Measurements from ENCODE around the gene PIAS4.

Gene PIAS4

DNA sequence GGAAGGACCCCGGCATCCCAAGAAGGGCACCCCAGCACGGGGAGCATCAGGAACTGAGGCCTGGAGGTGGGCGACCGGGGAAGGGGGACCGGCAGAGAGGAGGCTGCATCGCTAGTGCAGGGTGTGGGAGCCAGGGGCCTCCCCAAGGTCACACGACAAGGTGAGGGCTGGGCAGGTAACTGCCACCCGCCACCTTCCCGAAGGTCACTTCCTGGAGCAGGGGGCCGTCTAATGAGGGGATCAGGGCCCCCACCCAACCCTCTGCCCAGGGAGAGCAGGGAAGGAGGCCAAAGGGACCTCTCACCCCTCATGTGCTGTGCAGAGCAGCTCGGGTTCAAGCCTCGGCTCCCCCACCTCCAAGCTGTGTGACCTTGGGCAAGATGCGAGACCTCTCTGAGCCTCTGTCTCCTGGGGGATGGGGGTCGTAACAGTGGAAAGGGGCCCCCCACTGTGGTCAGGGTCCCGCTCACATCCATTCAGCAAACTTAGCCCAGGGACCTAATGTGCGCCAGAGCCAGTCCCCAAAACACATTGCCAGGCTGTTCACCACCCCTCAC is 53.2 kb downstream of the PIAS4 start:
- no peak for DNase-seq

- no peak for DNase-seq
Measured at GRCh38 chr19:4061178-4061682, 53.7 kb downstream of the PIAS4 start.

DNA sequence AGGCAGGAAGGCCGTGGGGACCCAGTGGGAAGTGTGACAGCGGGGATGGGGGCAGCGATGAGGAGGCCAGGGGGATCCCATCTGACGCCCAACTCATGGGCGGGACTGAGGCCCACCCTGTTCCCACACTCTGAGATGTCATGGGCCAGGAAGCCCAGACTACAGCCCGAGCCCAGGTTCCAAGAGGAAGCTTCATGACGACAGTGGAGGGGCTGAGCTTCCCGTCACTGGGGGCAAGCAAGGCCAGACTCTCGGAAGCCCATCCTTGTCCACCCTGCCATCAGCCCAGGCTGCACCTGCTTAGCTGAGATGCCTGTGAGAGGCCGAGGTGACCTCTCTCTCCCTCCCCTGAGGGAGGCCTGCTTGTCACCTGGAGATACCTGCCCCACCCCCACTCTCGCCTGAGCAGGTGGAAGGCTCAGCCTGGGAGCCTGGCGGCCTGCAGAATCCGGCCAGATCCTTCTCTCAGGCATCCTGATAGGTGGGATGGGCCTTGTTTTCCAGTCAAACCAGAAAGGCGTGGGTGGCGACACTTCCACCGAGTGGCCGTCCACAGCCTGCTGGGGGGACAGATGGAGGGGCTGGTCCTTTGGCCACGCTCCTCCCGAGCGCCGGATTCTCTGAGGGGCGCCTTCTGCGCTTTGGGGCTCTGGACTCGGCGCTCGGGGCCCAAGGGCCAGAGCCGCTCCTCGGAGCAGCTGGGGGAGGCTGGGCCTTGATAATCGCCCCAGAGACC is 54.3 kb downstream of the PIAS4 start:
- DNase-seq, result no peak

- no peak for DNase-seq
Measured at GRCh38 chr19:4062419-4063368, 55.2 kb downstream of the PIAS4 start.

GRCh38 chr19:4063369-4064148 is 56.0 kb downstream of the PIAS4 start:
- no peak for DNase-seq

DNA sequence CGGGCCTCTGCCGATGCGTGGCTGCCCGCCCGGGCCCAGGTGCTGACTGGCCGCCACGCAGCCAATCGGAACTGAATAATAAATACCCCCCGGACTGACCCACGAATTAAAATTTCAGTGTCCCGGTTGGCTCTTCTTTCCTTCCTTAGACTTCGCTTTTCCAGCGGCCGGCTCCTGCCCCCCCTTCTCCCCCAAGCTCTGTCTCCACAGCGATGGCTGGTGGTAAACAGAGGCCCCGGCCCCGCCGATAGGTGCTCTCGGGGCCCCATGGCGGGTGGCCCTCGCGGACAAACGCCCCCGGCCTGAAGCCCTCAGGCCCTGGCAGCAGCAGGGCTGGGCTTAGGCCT is 56.6 kb downstream of the PIAS4 start:
- DNase-seq, result peak; percentile 40

DNA sequence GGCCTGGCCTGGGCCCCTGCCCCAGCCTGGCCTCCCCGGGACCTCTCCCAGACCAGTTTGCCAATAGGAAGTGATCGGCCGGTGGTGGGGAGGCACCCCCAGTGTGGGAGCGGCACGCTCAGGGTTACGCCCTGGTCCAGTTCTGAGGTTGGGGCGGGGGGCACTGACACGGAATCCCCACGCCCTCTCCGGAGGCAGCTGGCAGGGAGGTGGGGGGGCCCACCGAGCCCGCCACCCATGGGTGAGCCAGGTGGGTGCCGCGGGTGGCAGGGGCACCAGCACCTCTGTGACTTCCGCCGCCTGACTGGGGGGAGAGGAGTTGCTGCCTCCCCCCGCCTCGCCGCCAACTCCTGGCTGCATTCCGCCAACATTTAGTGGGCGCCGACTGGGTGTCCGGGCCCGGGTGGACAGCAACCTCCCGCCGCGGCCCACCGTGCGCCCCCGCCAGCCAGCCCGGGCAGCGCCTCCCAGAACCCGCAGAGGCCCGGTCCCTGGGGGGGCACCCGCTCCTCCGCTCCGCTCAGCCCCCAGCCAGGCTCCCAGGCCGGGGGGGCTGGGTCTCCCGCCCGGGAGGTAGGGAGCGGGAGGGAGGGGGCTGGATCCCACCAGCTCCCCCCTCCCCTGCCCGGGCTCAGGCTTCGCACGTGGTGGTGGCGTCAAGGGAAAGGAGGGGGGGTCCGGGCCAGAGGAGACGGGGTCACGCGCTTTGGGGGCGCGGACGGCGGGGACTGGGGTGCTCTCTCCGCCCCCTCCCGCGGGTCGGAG is 57.1 kb downstream of the PIAS4 start:
- peak; percentile 37 for DNase-seq

GRCh38 chr19:4065430-4066175 is 58.1 kb downstream of the PIAS4 start:
- peak; percentile 96 for DNase-seq

GRCh38 chr19:4066176-4066606 is 58.7 kb downstream of the PIAS4 start:
- DNase-seq, result no peak

DNA sequence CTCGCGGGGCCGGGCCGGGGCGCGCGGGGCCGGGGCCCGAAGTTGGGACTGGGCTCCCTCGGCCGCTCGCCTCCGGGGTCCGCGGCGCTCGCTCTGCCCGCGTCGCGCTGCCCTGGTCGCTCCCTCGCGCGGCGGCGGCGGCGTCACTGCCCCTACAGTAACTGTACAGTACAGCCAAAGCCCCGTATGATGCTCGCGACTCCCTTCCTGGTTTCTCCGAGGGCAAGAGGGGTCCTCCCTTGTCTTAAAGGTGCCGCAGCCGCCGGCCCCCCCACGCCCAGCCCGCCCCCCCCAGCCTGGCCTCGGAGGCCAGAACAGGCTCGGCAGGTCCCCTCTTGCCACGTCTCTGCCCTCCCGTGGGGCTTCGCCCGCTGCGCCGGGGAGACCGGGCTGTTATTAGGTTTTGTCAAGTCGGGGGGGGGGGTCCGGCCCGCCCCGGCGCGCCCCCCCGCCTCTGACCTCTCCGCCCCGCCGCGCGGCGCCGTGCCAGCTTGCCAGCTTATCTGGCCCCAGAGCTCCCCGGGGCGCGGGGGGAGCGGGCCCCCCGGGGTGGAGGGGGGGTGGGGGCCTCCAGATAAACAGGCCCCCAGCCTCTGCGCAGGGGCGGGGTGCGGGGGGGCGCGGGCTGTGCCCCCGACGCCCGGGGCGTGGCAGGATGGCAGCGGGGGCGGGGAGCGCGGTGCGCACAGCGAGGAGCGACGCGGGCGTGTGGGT is 59.3 kb downstream of the PIAS4 start, which contains the start of gene ZBTB7A:
Gene ZBTB7A (minus strand): TSS at position 218 of the 714 bp plus-strand sequence. CDS start 11,667 bp downstream, outside the sequence.
- DNase-seq, result peak; percentile 80

DNA sequence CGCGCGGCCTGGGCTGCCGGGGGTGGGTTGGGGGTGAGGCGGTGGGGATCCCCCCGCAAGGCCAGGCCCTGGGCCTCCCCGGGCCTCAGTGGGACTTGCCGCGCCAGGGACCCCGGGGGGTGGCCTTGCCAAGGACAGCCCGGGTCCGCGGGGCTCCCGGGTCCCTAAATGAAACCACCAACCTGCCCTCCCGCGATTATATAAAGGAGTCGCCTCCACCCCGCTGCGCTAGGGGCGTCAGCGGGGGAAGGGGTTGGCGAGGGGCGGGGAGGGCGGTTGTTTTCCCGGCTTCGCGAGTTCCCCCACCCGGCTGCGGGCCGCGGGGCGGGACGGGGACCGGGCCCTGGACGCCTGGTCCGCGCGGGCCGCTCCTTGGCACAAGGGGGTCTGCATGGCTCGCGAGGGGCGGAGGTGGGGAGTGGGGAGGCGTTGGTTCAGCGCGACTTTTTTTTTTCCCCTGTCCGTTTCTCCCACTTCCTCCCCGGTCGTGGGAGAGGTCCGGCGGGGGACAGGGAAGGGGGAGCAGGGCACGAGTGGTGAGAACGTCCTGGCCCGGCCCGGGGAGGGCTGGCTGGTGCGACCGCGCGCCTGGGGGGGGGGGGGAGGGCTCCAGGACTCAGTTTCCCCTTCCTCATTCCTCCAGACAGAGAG is 60.0 kb downstream of the PIAS4 start:
- DNase-seq, result no peak

DNA sequence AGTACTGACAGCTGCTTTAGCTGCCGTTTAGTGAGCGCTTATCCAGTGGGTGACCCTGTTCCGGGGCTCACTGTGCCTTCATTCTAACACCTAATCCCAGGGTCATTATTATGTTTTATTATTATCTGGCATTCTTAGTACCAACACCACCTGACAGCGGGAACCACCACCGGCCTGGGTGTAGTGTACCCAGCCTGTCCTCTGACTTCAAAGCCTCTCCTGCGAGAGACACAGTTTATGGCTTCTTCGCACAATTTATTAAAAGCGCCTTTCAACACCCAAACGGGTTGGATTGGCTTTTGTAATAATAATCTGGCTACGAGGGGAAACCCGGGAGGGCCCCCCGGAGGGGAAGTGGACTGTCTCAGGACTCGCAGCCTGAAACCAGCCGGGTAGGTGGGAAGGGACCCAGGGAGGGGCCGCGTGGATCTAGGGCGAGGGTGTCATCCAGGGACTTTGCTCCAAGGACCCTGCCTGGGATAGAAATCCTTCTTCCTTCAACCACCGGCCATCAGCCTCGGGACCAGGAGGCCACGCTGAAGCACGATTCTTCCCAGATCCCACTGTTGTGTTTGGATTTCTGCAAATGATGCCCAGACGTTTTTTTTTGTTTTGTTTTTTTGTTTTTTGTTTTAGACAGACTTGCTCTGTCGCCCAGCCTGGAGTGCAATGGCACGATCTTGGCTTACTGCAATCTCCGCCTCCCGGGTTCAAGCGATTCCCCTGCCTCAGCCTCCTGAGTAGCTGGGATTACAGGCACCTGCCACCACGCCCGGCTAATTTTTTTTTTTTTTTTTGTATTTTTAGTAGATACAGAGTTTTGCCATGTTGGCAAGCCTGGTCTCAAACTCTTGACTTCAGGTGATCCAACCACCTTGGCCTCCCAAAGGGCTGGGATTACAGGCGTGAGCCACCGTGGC is 60.8 kb downstream of the PIAS4 start:
- no peak for DNase-seq

- DNase-seq, result no peak
Measured at GRCh38 chr19:4069331-4069959, 61.9 kb downstream of the PIAS4 start.

GRCh38 chr19:4071610-4072009 is 64.1 kb downstream of the PIAS4 start:
- no peak for DNase-seq

DNA sequence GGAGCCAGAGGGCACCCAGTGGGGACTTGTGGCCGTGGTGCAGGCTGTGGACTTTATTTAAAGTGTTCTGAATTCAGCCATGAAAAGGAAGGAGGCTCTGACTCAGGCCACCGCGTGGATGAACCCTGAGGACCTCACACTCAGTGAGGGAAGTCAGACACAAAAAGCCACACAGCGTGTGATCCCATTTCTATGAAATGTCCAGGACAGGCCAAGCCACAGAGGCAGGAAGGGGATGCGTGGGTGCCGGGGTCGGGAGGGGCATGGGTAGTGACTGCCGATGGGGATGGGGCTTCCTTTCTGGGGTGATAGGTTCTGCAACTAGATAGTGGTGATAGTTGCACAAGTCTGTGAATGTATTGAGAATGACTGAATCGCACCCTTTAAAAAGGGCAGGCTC is 67.8 kb downstream of the PIAS4 start:
- DNase-seq, result no peak

- DNase-seq, result no peak
Measured at GRCh38 chr19:4077007-4077374, 69.5 kb downstream of the PIAS4 start.

GRCh38 chr19:4077800-4078684 is 70.5 kb downstream of the PIAS4 start:
- peak; percentile 60 for DNase-seq
